Measurements from ENCODE around the gene RPL9.
"Not testable (repeated sequence)": the region's sequence is repeated elsewhere in the genome, so short reads cannot be mapped to it uniquely, and the experiment has no call there.

RPL9 gene

GRCh38 chr4:39426728-39427127 lies 32.0 kb downstream of the RPL9 start:
- DNase-seq (ENCODE audit: low read depth, low spot score) = no peak

GRCh38 chr4:39425297-39425696 lies 33.4 kb downstream of the RPL9 start:
- DNase-seq (ENCODE audit: low read depth, low spot score) = not testable (repeated sequence)

- no peak for DNase-seq (ENCODE audit: low read depth, low spot score)
Measured at GRCh38 chr4:39422247-39422646, 36.5 kb downstream of the RPL9 start.

- no peak for DNase-seq (ENCODE audit: low read depth, low spot score)
Measured at GRCh38 chr4:39415678-39416283, 42.9 kb downstream of the RPL9 start.

- not testable (repeated sequence) for DNase-seq (ENCODE audit: low read depth, low spot score)
Measured at GRCh38 chr4:39411561-39411960, 47.2 kb downstream of the RPL9 start.

- no peak for DNase-seq (ENCODE audit: low read depth, low spot score)
Measured at GRCh38 chr4:39410415-39410814, 48.3 kb downstream of the RPL9 start.

- DNase-seq (ENCODE audit: low read depth, low spot score) = no peak
Measured at GRCh38 chr4:39407584-39407885, 51.2 kb downstream of the RPL9 start.

- DNase-seq (ENCODE audit: low read depth, low spot score) = no peak
Measured at GRCh38 chr4:39406763-39407583, 51.7 kb downstream of the RPL9 start, which contains the start of gene KLB. KLB (plus strand) TSS chr4:39406930; CDS start chr4:39406950, 20 bp downstream.
